Heart left ventricle (tissue), 13 donors: ENCODE measurements around the gene COL28A1.

ENCODE experiments used
- POLR2A ChIP-seq, 2 donors: fragments of 450-650 bp; IDR thresholded peaks; one replicate each; pipeline ENCODE4 v1.6.1; 2017; ENCODE audit warnings: antibody characterized with exemption in 2 of 2, mild to moderate bottlenecking in 2 of 2, moderate library complexity in 2 of 2
- TF ChIP-seq, protein P1 (sequence below), 12 donors: fragments of 200-600 bp; sonication (generic) in 4 of 12; IDR thresholded peaks; one replicate each; pipeline versions ENCODE4 v1.5.0 to v1.8.0; 2018 to 2022; ENCODE audit warnings: antibody characterized with exemption in 12 of 12, mild to moderate bottlenecking in 5 of 12
- donor health status: ischemic (EF 13 %, LVEDD 7.1; RV severe dilation, severe dysfunction).
- donor health status: DM: no; HTN: yes; CAD: no.
- donor health status: DM: no; HTN: no; CAD: no.
- donor health status: ischemic (EF 25% LVEDD 6.9; RV normal size, moderate dysfunction).
- donor health status: ischemic (EF 25% LVEDD 5.7; RV mildly dilated, moderate dysfunction).
- donor health status: ischemic (EF 35%, LVEDD 5.7; RV mildly dilated, moderate dysfunction).
- donor health status: nonischemic (EF 11% LVEDD 7.7; RV severe dilation, severe dysfunction).
- donor health status: DM: yes; HTN: yes; CAD: no.
- donor health status: PGD.
- donor health status: ischemic (EF 29% LVEDD 5.4; RV normal size, mild dysfunction).
- donor health status: nonischemic (EF 23%, LVEDD 6.1; RV moderate dilation, normal function).

DNA sequence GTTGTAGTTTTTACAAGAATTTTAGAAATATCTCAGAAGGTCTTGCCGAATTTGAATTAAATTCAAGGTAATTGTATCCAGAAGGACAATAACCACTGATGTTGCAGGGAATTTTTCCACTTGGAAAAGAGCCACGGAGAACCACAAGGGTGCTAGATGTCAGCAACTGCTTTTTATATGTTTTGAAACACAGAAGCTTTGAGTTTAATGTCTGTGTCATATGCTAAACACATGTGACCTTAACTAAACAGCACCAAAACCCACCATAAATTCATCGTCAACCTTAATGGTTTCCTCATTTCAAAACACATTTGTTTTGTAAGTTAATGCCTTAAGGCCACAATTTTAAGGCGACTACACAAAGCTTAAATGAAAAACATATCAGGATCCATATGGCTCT, 106.9 kb downstream of the COL28A1 start:
- TF ChIP-seq, protein P1, sequence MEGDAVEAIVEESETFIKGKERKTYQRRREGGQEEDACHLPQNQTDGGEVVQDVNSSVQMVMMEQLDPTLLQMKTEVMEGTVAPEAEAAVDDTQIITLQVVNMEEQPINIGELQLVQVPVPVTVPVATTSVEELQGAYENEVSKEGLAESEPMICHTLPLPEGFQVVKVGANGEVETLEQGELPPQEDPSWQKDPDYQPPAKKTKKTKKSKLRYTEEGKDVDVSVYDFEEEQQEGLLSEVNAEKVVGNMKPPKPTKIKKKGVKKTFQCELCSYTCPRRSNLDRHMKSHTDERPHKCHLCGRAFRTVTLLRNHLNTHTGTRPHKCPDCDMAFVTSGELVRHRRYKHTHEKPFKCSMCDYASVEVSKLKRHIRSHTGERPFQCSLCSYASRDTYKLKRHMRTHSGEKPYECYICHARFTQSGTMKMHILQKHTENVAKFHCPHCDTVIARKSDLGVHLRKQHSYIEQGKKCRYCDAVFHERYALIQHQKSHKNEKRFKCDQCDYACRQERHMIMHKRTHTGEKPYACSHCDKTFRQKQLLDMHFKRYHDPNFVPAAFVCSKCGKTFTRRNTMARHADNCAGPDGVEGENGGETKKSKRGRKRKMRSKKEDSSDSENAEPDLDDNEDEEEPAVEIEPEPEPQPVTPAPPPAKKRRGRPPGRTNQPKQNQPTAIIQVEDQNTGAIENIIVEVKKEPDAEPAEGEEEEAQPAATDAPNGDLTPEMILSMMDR (IDR thresholded peaks at IDR 0.05) = no peak
- no peak for TF ChIP-seq POLR2A (IDR thresholded peaks at IDR 0.05)
